Measurements from ENCODE around the gene HIC1. TPM values are rescaled to one million over a fixed set of nuclear protein-coding genes. Genes with fewer than 3 reads are reported as not detected.

Gene HIC1
- total RNA-seq, 1 experiment from 2014 or later = 1.4 TPM

DNA sequence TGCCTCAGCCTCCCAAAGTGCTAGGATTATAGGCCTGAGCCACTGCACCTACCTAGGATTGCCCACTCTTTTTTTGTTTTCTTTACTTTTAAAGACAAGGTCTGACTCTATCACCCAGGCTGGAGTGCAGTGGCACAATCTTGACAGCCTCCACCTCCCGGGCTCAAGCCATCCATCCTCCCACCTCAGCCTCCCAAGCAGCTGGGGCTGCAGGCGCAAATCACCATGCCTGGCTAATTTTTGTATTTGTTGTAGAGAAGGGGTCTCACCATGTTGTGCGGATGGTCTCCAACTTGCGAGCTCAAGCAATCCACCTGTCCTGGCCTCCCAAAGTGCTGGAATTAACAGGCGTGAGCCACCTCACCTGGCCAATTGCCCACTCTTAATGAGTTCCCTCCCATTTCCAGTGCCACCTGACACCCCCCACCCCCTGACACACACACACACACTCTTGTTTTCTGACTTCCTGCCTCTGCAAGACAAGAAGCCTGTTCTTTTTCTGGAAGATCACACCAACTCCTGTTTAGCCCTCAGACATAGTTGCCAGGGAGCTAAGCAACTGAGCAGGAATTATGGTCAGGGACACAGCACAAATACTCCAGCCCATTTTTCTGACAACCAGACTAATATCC, 10.5 kb upstream of the HIC1 start:
- peaks cover 17% of the 10 kb centered on the region for H3K4me1 ChIP-seq (ENCODE audit: control insufficient read depth, insufficient read depth, low read length)
- POLR2A ChIA-PET = interaction anchor here (0.6 kb wide), 2 partner anchors 43 to 102 kb away, joined by 4 to 5 read pairs; no protein-coding TSS in a partner anchor
- TF ChIP-seq, protein P1, sequence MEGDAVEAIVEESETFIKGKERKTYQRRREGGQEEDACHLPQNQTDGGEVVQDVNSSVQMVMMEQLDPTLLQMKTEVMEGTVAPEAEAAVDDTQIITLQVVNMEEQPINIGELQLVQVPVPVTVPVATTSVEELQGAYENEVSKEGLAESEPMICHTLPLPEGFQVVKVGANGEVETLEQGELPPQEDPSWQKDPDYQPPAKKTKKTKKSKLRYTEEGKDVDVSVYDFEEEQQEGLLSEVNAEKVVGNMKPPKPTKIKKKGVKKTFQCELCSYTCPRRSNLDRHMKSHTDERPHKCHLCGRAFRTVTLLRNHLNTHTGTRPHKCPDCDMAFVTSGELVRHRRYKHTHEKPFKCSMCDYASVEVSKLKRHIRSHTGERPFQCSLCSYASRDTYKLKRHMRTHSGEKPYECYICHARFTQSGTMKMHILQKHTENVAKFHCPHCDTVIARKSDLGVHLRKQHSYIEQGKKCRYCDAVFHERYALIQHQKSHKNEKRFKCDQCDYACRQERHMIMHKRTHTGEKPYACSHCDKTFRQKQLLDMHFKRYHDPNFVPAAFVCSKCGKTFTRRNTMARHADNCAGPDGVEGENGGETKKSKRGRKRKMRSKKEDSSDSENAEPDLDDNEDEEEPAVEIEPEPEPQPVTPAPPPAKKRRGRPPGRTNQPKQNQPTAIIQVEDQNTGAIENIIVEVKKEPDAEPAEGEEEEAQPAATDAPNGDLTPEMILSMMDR (IDR thresholded peaks at IDR 0.05) = no peak
- TF ChIP-seq TCF7L2 (IDR thresholded peaks at IDR 0.05; ENCODE audit: low read depth, low read length) = no peak
- no peak for TF ChIP-seq SIN3A (IDR thresholded peaks at IDR 0.05; ENCODE audit: borderline replicate concordance, insufficient read depth, low read depth, low read length)
- TF ChIP-seq, protein P2, sequence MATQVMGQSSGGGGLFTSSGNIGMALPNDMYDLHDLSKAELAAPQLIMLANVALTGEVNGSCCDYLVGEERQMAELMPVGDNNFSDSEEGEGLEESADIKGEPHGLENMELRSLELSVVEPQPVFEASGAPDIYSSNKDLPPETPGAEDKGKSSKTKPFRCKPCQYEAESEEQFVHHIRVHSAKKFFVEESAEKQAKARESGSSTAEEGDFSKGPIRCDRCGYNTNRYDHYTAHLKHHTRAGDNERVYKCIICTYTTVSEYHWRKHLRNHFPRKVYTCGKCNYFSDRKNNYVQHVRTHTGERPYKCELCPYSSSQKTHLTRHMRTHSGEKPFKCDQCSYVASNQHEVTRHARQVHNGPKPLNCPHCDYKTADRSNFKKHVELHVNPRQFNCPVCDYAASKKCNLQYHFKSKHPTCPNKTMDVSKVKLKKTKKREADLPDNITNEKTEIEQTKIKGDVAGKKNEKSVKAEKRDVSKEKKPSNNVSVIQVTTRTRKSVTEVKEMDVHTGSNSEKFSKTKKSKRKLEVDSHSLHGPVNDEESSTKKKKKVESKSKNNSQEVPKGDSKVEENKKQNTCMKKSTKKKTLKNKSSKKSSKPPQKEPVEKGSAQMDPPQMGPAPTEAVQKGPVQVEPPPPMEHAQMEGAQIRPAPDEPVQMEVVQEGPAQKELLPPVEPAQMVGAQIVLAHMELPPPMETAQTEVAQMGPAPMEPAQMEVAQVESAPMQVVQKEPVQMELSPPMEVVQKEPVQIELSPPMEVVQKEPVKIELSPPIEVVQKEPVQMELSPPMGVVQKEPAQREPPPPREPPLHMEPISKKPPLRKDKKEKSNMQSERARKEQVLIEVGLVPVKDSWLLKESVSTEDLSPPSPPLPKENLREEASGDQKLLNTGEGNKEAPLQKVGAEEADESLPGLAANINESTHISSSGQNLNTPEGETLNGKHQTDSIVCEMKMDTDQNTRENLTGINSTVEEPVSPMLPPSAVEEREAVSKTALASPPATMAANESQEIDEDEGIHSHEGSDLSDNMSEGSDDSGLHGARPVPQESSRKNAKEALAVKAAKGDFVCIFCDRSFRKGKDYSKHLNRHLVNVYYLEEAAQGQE (IDR thresholded peaks at IDR 0.05; ENCODE audit: insufficient read depth in 1 of 2, low read depth in 2 of 2, low read length in 1 of 2) = no peak
- H3K27me3 ChIP-seq (ENCODE audit: control insufficient read depth, insufficient read depth, low read length) = no peaks in the 10 kb centered on the region
- no peak overlapping the region for H3K4me3 ChIP-seq (ENCODE audit: low read depth in 2 of 2, low read length in 2 of 2)
- in situ Hi-C loops (cut with HindIII; ENCODE audit: low pct_unique_long_range_greater_than_20kb, low sequenced_read_pairs) = no loop called here
- intact Hi-C loops (cut with micrococcal nuclease; ENCODE audit: unreplicated experiment) = no loop called here
- H3K27ac ChIP-seq (ENCODE audit: low read length) = no peak overlapping the region
- CTCF ChIA-PET = interaction anchor here (0.6 kb wide), 1 partner anchor 54 kb away, joined by 7 read pairs; no protein-coding TSS in a partner anchor
- no TSS peak for BruUV-seq (replicated peaks)
- H3K36me3 ChIP-seq (ENCODE audit: control insufficient read depth, insufficient read depth, low read length) = 0 out of 2 replicates have a peak, but pooled peaks cover 3% of the 10 kb centered on the region
- H3K9me3 ChIP-seq (ENCODE audit: control insufficient read depth, insufficient read depth, low read depth, low read length) = no peaks in the 10 kb centered on the region
- no peak for ATAC-seq
- DNase-seq (ENCODE audit: low read depth, low spot score) = no peak

DNA sequence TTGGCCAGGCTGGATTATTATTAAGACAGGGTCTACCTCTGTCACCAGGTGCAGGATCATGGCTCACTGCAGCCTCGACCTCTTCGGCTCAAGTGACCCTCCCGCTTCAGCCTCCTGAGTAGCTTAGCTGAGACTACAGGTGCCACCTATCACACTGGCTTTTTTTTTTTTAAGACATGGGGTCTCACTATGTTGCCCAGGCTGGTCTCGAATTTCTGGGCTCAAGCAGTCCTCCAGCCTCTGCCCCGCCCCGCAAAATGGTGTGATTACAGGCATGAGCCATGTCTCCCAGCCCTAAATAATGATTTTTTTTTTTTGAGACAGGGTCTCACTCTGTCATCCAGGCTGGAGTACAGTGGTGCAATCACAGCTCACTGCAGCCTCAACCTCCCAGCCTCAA, 7.3 kb upstream of the HIC1 start:
- no peak for DNase-seq (ENCODE audit: low read depth, low spot score)
- Histone ChIP-seq H3K4me3 (ENCODE audit: low read depth in 2 of 2, low read length in 2 of 2) (no peak overlapping the region), H3K9me3 (ENCODE audit: control insufficient read depth, insufficient read depth, low read depth, low read length) (no peaks in the 10 kb centered on the region), H3K4me1 (ENCODE audit: control insufficient read depth, insufficient read depth, low read length) (peaks cover 14% of the 10 kb centered on the region), H3K27me3 (ENCODE audit: control insufficient read depth, insufficient read depth, low read length) (no peaks in the 10 kb centered on the region), H3K27ac (ENCODE audit: low read length) (no peak overlapping the region), H3K36me3 (ENCODE audit: control insufficient read depth, insufficient read depth, low read length) (no peaks in the 10 kb centered on the region)
- intact Hi-C loops (cut with micrococcal nuclease; ENCODE audit: unreplicated experiment) = no loop called here
- CTCF ChIA-PET = no interaction called here
- in situ Hi-C loops (cut with HindIII; ENCODE audit: low pct_unique_long_range_greater_than_20kb, low sequenced_read_pairs) = no loop called here
- no peak for ATAC-seq
- POLR2A ChIA-PET = no interaction called here
- no TSS peak for BruUV-seq (replicated peaks)
- TF ChIP-seq, protein P2 (IDR thresholded peaks at IDR 0.05; ENCODE audit: insufficient read depth in 1 of 2, low read depth in 2 of 2, low read length in 1 of 2) = no peak
